Forelimb muscle (tissue), 1 donor: Measurements from ENCODE around the gene PROX1. TPM values are rescaled to one million over a fixed set of nuclear protein-coding genes. Genes with fewer than 3 reads are reported as not detected.
A peak's percentile ranks its signal among the peaks of the same experiment; 100 is the strongest.

ENCODE experiments used
- DNase-seq: peaks from one replicate; pipeline ENCODE4 v3.0.0-alpha.2; 2013; ENCODE audit warnings: low read depth
- polyA plus RNA-seq: library from polyadenylated mRNA; unstranded; fragments of 120-200 nt; gene quantifications from one replicate; pipeline ENCODE4 v1.2.1, GENCODE V29; 2013; ENCODE audit not compliant: insufficient read length

PROX1 gene
- polyA plus RNA-seq = 12.8 TPM

DNA sequence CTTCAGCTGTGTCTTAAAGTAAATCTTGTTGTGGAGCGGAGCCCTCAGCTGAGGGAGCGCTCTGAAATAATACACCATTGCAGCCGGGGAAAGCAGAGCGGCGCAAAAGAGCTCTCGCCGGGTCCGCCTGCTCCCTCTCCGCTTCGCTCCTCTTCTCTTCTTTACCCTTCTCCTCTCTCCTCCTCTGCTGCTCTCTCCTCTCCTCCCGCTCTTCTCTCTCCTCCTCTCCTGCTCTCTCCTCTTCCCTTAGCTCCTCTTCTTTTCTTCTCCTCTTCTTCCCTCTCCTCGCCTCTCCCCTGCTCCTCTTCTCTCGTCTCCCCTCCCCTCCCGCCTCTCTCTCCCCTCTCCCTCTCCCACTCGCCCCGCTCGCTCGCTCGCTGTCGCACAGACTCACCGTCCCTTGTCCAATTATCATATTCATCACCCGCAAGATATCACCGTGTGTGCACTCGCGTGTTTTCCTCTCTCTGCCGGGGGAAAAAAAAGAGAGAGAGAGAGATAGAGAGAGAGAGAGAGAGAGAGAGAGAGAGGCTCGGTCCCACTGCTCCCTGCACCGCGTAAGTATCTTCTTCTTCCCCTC lies at the start of gene PROX1:
PROX1 (plus strand) TSS at position 47 of the 580 bp plus-strand sequence. CDS start 8,563 bp downstream, outside the sequence.
- DNase-seq = peak; percentile 90

GRCh38 chr1:213938776-213939175 lies 49.0 kb upstream of the PROX1 start:
- DNase-seq = no peak

DNA sequence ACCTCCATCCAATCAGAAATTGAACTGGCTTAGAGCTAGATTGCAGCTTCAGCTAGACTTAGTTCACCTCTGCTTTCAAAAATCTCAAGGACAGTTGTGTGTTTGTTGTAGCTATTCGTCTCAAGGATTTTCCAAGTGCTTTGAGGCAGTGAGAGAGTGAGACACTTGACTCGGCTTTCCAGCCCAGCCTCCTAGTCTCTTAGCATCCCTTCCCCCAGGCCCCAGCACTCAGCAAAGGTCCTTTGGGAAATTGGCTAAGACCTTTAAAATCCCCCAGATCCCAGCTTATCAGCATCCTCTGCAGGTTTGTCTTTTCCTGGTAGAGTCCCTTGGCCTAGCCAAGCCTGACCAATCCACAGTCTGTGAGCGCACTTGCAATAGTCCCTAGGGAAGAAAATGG lies 47.9 kb upstream of the PROX1 start:
- no peak for DNase-seq

- no peak for DNase-seq
Measured at GRCh38 chr1:213940947-213941346, 46.8 kb upstream of the PROX1 start.

GRCh38 chr1:213942061-213942460 lies 45.7 kb upstream of the PROX1 start:
- DNase-seq = no peak

GRCh38 chr1:213947200-213947801 lies 40.5 kb upstream of the PROX1 start:
- DNase-seq = no peak

- no peak for DNase-seq
Measured at GRCh38 chr1:213951876-213952275, 35.9 kb upstream of the PROX1 start.

DNA sequence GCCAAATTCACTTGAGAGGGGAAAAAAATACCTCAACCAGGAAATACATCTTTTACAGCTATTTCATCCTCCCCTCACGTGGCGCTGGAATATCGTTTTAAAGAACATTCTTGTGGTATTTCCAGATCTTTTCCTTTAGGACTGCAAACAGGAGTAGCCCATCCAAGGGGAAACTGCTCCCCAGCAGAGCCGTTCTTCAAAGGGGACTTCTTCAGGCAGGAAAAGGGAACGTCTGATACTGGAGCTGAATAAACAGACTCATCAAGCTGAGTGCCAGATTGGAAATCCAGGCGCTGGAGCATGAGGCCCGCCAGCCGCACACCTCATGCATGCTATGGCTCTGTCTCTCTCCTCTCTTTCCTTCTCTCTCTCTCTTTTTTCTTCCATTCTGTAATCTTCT lies 34.0 kb upstream of the PROX1 start:
- no peak for DNase-seq

DNA sequence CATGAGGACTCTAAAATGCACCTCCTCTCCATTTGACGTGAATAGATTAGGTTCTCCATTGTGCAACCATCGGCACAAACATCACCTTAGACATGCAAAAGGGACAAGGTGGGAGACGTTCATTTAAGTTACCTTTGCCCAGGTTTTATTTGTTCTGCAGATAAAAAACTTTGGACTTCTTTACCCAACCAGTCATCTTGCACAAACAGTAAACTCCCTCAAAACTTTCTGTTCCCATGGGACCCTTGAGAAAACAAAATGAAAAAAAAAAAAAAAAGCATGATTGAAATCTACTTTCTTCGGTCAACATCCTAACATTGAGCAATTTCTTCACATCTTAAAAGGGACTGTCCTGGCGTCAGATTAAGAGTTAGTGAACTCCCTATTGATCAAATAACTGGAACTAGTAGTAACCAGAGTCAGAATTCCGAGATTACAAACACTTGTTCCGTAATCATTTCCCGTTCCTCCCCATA lies 31.4 kb upstream of the PROX1 start:
- no peak for DNase-seq

- DNase-seq = no peak
Measured at GRCh38 chr1:213958346-213958745, 29.4 kb upstream of the PROX1 start.

DNA sequence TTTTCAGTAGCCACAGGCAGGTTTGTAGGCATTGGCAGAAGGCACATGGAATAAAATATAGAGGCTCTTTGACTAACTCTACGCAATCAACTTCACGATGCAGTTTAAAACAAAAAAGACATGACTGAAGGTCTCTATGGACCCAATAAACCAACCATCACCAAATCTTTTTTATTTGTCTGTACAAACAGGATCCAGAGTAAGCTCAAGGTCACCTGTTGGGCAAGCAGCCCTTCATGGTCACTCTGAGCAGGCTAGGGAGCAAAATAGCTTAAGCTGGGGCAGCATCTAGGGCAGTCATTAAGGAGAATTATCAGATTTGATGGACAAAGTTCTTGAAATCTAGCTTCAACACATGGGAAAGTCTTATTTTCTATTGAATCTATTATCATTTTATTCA lies 26.8 kb upstream of the PROX1 start:
- DNase-seq = no peak

DNA sequence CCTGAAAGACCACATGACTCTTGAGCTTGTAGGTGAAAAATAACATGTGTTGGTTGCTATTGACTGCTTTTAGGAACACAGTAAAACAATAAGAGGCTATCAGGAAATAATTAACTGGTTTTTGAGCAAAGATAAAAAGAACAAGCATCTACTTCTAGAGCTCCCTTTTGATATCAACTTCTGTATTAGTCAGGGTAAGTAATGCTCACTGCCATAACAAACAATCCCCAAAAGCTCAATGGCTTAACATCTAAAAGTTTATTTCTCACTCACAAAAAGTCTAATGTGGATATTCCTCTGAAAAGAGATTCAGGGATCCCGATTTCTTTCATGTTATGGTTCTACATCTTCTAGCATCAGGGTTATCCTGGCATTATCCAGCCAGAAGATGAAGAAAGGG lies 25.3 kb upstream of the PROX1 start:
- no peak for DNase-seq

- DNase-seq = no peak
Measured at GRCh38 chr1:213966122-213966521, 21.7 kb upstream of the PROX1 start.

DNA sequence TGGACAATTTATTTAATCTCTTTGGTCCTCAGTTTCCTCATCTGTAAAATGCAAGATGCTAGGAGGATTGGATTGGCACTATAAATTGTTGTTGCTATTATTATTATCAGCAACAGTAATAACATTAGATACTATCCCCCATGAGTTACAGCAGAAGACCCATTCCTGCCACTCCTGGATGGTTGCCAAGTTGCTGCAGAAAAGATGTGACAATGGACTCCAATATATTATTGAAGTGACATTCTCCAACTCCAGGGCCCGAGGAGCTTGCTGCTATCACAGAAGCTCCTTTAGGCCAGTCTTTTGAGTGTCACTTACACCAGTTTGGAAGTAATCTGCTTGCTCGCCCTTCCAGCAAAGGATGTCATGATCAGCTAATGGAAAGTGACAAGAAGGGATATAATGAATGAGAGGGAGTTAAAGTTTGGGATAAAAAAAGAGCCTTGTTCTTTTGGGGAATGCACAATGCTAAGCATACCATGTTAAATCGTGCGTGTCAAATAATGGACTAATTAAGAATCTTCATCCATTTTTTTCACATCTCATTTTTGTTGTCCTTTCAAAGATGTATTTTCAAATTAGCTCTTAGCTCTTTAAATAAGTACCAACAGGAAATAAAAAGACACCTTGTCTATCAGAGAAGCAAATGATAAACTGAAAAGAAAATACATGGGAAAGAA lies 19.5 kb upstream of the PROX1 start:
- no peak for DNase-seq

DNA sequence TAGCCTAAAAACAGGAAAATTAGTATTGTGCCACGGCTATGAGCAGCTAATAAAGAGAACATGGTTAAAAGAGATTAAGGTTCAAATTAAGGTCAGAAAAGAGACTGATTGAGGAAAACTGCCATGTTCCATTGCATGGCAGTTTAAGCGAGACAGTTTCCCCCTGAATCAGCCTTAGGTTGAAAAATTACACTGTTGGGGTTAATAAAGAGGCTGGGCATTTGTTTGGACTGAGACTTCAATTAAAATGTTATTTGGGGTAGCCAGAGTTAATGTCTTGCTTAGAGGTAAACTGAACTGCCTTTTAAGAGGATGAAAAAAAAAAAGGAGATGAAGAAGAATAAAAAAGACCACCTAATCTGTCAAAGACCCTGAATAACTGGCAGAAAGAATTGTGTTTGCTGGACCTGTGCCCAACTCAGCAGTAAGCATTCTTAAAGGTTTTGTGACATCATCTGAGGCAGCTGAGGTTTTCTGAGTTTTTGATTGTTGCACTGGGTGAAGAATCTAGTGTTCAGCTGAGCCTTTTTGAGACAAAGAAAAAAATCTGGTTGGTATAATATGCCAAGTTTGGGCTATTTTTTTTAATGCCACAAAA lies 17.7 kb upstream of the PROX1 start:
- no peak for DNase-seq

DNA sequence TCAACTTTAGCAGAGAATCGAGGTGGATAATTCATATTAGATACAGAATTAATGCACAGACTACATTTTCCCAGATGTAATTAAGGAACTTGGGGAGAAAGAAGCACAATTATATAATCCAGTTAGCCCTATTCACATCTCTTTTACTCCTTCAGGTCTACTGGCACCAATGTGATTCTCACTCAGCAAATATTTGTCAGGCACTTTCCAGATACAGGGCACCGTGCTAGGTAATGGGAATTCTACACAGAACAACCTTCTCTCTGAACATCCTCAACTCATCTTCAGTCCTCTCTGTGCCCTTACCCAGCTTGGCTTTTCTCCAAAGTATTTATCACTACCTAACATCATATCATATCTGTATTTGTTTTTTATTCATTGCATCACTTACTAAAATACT lies 15.6 kb upstream of the PROX1 start:
- DNase-seq = no peak

DNA sequence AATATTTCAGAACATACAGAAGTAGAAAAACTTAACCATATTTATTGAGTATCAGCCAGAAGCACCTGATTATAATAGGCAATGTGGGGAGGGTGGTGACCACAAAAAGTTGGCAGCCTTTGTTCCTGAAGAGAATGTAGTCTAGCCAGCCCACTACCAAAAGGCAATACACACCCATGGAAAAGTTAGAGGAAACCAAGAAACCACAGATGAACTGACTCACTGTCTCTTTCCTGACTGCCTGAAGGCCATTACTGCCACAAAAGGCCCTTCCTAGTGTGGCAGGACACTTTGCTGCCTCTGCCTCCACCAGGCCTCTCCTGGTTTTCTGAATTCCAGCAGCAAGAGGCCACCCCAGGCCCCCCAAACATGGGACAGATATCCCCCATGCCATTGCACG lies 14.6 kb upstream of the PROX1 start:
- no peak for DNase-seq

- no peak for DNase-seq
Measured at GRCh38 chr1:213976665-213977485, 10.9 kb upstream of the PROX1 start.

- no peak for DNase-seq
Measured at GRCh38 chr1:213977486-213977842, 10.3 kb upstream of the PROX1 start.

DNA sequence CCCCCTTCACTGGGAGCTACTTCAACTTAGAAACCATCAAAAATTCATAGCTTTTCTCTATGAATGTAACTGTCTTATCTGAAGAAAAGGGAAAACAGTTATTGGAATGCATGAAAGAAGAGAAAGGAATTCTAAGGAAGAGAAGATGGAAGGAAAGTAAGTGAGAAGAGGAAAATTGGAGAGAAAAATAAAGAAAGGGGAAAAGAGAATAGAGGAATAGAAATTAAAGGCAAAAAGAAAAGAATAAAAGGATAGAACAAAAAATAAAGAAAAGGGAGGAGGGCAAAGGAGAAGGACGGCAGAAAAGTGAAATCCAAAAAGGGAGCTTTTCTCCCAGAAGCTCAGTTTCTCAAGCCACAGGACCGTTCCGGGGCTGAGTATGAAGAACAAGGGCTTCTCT lies 9.9 kb upstream of the PROX1 start:
- no peak for DNase-seq

DNA sequence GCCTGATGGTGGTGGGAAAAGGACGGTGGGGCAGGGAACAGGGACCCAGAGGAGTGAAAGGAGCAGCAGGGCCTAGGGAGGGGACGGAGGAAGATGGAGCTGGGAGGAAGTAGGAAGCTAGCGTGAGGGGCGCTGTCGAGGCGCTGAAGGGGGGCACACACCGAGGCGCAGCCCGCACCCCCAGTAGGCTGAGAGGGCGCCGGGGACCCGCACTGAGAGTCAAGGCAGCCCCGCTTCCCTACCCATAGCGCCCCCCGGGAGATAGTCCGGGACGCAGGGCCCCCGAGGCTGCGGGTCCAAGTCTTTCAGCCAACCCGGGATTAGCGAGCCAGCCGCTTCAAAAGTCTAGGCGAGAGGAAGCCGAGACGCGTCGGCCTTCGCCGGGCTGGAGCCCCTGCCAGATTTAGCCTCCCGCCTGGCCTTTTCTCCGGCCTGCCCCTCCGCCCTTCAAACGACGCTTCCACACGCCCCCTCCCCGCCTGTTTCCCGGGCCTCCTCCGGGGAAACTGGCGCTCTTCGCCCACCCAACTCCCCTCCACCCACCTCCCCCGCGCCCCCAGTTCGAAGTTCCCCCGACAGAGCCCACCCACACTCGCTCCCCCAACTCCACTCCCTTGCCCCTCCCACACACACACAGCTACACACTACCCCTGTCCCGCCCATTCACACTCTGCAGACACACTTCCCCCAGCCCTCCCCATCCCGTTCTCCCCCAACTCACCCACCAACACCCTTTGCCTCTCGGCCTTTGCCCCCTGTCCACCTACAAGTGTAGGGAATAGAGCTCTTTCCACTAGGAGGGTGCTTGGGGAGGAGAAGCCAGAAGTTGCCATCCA lies 7.8 kb upstream of the PROX1 start:
- DNase-seq = no peak
